ENCODE measurements around the gene GLB1L2. TPM values are rescaled to one million over a fixed set of nuclear protein-coding genes. Genes with fewer than 3 reads are reported as not detected.

GLB1L2 gene
- total RNA-seq, 2 experiments from 2014 or later: 3.9 to 4.2 TPM

DNA sequence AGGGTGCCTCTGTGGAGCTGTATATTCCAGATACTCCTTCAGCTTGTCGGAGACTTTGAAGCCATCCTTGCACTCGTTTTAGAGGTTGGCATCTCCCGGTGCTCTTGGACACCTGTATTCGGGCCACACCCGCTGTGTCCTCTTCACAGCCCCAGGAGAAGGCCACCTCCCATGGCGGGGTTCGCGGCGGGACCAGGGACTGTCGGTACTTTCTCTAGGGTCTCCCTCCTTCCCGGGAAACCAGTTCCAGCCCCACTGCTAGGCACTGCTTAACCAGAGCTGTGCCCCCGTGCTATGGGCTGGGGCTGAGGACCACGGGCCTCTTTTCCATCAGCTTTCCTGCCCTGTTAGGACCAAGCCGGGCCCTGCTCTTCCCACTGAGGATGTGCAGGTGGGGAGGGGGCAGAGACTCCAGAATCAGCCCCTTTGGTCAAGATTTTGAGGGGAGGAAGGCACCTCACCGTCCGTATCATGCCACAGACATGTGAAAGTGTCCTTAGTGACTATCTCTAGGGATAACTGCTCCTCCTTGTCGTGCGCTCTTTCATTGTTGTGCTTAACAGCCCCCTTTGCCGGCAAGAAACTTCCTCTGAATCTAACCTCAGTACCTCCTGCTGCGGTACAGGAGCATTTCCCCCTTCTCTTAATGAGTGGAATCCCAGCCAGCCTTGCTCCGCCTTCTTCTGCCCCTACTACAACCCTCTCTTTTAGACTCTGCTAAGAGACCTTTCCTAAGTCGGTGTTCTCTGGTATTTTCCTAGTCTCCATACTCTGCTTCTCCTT lies 81.4 kb downstream of the GLB1L2 start:
- intact Hi-C loops (cut with DNase I, micrococcal nuclease): no loop called here
- peak overlapping the region; percentile 43 for H3K4me3 Mint-ChIP-seq
- no peaks in the 10 kb centered on the region for H3K9me3 Mint-ChIP-seq (ENCODE audit: low read depth)
- H3K27ac Mint-ChIP-seq: no peak overlapping the region
- ChIA-PET CTCF (no interaction called here), POLR2A (interaction anchor here (0.6 kb wide), 1 partner anchor 266 kb away, joined by 3 read pairs; no protein-coding TSS in a partner anchor)
- ATAC-seq (peak; percentile 33), DNase-seq (no peak)
- H3K27me3 Mint-ChIP-seq: peaks cover 46% of the 10 kb centered on the region
- peaks cover 4% of the 10 kb centered on the region for H3K4me1 Mint-ChIP-seq
- no peaks in the 10 kb centered on the region for H3K36me3 Mint-ChIP-seq (ENCODE audit: low read depth)

DNA sequence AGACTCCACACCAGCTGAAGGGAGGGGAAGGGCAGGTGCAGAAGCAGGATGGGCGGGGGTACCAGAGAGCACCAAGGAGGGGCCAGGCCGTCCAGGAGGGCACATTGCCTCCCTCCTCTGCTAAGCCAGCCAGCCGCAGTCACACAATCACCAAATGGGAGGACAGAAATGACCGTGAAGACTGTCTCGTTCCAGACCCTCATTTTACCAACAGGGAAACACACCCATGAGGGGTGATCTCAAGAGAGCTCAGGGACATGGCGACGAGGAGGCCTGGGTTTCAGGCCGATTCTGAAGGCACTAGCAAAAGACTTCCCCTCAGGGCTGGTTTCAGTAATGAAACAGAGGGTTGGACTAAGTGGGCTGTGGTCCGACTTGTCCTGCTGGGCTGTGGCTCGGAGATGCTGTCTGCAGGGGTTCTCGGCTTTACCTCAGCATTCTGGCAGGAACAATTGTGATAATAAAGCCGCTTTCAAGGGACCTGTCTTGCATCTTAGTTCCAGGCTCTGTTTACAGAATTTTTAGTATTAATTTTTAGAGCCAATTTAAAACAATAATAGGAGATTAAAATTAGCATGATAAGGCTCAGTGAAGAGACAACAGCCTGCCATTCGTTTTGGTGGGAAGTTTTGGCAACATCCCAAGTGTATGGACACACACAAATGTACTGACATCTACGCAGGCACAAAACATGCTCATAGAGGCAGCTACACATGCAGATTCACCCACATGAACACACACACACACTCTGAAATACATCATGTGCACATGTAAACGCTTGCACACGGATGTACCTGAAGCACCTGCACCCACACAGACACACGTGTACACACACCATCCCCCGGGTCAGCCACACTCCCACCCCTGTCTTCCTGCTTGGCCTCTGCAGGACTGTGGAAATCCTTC lies 82.3 kb downstream of the GLB1L2 start:
- no peak for ATAC-seq
- ChIA-PET POLR2A (no interaction called here), CTCF (no interaction called here)
- no peaks in the 10 kb centered on the region for H3K9me3 Mint-ChIP-seq (ENCODE audit: low read depth)
- H3K4me3 Mint-ChIP-seq: no peak overlapping the region
- peaks cover 4% of the 10 kb centered on the region for H3K4me1 Mint-ChIP-seq
- H3K27me3 Mint-ChIP-seq: peaks cover 46% of the 10 kb centered on the region
- H3K27ac Mint-ChIP-seq: no peak overlapping the region
- H3K36me3 Mint-ChIP-seq (ENCODE audit: low read depth): no peaks in the 10 kb centered on the region
- DNase-seq: no peak
- intact Hi-C loops (cut with DNase I, micrococcal nuclease): no loop called here

DNA sequence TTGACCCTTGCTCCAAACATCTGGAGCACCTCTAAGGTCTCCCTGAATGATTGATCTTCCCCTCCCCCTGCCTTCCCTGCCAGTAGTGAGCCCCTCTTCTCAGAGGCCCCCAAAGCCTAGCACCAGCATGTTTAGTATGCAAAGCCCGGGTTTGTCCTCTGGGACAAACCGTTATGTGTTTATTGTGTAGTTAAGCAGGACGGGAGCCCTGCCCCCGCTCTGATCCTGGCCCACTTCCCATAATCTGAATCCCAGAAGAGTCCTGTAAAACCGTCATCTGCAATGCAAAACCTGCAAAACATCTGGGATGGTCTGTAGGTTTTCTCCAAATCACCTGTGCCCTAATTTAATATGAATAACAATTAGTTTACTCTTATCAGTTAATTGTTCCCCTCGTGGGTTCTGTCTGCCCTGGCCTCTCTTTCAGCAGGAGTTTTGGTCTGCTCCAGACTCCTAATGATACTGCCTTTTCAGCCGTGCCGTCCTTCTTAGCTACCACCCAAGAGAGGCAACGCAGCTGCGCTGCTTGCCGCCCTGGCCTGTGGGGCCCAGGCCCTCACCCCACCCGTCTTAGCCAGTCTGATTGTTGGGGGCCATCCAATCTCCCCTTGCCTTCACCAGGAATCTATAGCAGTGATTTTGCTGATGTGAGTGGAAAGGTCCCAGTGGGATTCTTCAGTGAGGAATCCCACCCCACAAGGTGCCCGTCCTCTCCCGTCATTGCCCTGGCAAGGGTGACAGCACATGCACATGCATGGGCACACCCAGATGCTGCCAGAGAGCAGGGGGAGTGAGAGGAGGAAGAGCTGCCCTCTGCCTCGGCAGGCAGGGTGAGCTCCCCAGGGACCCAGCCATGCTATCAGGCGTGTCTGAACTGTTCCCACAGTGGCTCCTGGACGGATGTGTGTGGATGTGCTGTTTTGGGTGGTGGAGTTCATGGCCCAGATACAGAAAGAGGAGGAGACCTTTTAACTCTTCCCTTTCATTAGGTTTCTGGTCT lies 83.3 kb downstream of the GLB1L2 start:
- no peaks in the 10 kb centered on the region for H3K36me3 Mint-ChIP-seq (ENCODE audit: low read depth)
- DNase-seq (no peak), ATAC-seq (no peak)
- no peak overlapping the region for H3K27ac Mint-ChIP-seq
- ChIA-PET CTCF (interaction anchor here (1.0 kb wide), 1 partner anchor 60 kb away, joined by 3 read pairs; no protein-coding TSS in a partner anchor), POLR2A (no interaction called here)
- peaks cover 4% of the 10 kb centered on the region for H3K4me1 Mint-ChIP-seq
- no peaks in the 10 kb centered on the region for H3K9me3 Mint-ChIP-seq (ENCODE audit: low read depth)
- H3K4me3 Mint-ChIP-seq: no peak overlapping the region
- intact Hi-C loops (cut with DNase I, micrococcal nuclease): no loop called here
- H3K27me3 Mint-ChIP-seq: peaks cover 40% of the 10 kb centered on the region

DNA sequence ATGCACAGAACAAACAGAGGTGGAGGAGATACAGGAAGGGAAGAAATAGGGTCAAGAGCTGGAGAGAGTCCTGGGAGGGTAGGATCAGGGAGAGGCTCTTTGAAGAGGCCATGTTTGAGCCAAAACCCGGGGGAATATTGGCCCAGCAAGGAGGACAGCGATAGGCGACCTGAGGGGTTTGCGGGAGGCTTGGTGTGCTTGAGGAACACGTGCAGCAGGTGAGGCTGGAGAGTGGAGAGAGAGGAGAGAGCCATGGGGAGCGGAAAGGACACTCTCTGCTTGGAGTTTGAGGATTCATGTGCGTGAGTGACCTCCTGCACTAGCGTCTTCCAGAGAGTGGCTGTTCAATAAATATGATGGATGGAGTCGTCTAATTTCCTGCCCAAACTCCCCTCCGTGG lies 84.9 kb downstream of the GLB1L2 start:
- CTCF ChIA-PET: no interaction called here
- ATAC-seq (no peak), DNase-seq (no peak)
- Mint-ChIP-seq H3K27ac (no peak overlapping the region), H3K4me3 (no peak overlapping the region), H3K9me3 (ENCODE audit: low read depth) (no peaks in the 10 kb centered on the region), H3K27me3 (peaks cover 29% of the 10 kb centered on the region), H3K4me1 (no peaks in the 10 kb centered on the region), H3K36me3 (ENCODE audit: low read depth) (no peaks in the 10 kb centered on the region)
- intact Hi-C loops (cut with DNase I, micrococcal nuclease): no loop called here
- POLR2A ChIA-PET: no interaction called here

DNA sequence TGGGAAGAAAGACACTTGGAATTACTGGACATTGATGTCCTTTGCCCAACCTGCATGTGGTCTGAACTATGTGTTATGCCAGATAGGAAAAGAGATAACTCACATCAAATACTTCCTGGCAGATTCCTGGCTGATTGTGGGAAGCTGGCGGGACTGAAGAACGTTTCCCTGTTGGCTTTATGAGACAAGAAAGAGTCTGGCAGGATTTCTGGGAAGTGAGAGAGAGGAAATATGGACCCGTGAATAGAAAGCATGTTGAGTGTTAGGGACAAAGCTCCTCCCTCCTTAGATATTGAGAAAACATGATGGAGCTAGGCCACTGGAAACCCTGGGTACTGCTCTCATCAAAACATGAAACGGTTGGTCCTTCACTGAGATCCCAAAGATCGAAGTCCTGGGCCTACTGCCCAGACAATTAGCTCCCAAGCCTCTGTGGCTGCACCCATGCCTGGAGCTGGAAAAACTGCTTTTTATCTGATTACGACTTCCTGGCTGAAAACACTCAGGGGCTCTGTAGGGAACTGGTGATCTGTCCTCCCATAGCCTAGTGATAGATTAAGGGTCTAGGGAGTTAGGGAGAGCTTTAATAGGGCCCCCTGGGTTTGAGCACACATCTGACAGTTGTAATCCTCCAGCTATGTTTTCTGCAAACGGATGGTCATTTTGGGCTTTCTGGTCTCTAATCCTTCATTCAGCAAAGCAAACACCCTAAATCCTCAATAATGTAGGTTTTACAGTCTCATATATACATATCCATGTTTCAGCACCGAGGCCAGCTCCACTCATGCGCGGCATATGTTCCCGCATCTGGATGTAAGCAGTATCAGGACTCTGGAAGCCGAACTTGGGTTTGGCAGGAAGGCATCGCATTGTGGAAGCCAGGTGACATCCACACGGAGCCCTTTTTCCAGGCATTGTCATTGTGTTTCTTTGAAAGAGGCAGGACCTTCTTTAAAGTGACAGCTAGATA lies 86.4 kb downstream of the GLB1L2 start:
- Mint-ChIP-seq H3K9me3 (ENCODE audit: low read depth) (no peaks in the 10 kb centered on the region), H3K36me3 (ENCODE audit: low read depth) (no peaks in the 10 kb centered on the region), H3K4me1 (no peaks in the 10 kb centered on the region), H3K27ac (no peak overlapping the region), H3K27me3 (peaks cover 27% of the 10 kb centered on the region), H3K4me3 (no peak overlapping the region)
- no peak for ATAC-seq
- intact Hi-C loops (cut with DNase I, micrococcal nuclease): no loop called here
- DNase-seq: no peak
- POLR2A ChIA-PET: interaction anchor here (0.6 kb wide), 1 partner anchor 81 kb away, joined by 4 read pairs; no protein-coding TSS in a partner anchor
- CTCF ChIA-PET: interaction anchor here (0.7 kb wide), 1 partner anchor 33 kb away, joined by 3 read pairs; no protein-coding TSS in a partner anchor

DNA sequence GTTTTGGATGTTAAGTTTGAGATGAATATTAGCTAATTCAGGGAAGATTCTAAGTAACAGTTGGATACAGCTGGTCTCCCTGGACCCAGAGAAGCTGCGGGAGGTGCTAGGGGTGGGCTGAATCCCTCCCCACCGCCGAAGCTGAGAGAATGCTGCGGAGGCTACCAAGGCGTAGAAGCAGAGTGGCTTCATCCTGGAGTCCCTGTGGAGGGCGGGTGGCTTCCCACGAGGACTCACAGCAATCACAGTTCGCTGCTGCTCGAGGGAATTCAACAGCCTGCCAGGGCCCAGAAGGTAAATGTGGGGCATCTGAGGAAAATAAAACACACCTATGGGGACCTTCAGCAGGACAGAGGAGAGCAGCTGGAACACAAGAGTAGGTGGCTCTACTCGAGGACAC lies 91.3 kb downstream of the GLB1L2 start:
- H3K4me1 Mint-ChIP-seq: no peaks in the 10 kb centered on the region
- DNase-seq: no peak
- no peak for ATAC-seq
- H3K4me3 Mint-ChIP-seq: no peak overlapping the region
- no peak overlapping the region for H3K27ac Mint-ChIP-seq
- POLR2A ChIA-PET: no interaction called here
- CTCF ChIA-PET: no interaction called here
- no peaks in the 10 kb centered on the region for H3K36me3 Mint-ChIP-seq (ENCODE audit: low read depth)
- H3K27me3 Mint-ChIP-seq: peaks cover 2% of the 10 kb centered on the region
- intact Hi-C loops (cut with DNase I, micrococcal nuclease): no loop called here
- H3K9me3 Mint-ChIP-seq (ENCODE audit: low read depth): no peaks in the 10 kb centered on the region

DNA sequence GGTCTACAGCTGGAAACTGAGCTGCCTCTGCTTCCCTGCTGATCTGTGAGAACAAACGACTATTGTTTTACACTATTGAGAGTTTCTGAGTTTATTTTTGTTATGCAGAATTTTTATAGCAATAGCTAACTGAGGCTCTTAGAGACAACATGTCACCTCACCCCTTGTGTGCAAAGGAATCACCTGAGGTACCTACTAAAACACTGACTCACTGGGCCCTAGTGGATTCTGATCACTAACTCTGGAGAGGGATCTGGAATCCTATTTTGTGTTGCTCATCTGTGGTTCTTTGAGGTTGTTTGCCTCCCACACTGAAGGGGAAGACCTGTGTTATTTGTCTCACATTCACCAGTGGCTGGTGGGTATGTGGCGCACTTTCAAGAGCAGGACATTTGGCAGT lies 93.6 kb downstream of the GLB1L2 start:
- Mint-ChIP-seq H3K4me3 (no peak overlapping the region), H3K27ac (no peak overlapping the region), H3K27me3 (peaks cover 4% of the 10 kb centered on the region), H3K4me1 (no peaks in the 10 kb centered on the region), H3K36me3 (ENCODE audit: low read depth) (no peaks in the 10 kb centered on the region), H3K9me3 (ENCODE audit: low read depth) (no peaks in the 10 kb centered on the region)
- intact Hi-C loops (cut with DNase I, micrococcal nuclease): no loop called here
- CTCF ChIA-PET: no interaction called here
- DNase-seq: no peak
- ATAC-seq: no peak
- POLR2A ChIA-PET: no interaction called here

Other genes starting within 250 kb of the GLB1L2 start
- 10 to 100 TPM; 78.9 to 92.1 TPM for gene NCAPD3, start 108.0 kb upstream of the GLB1L2 start, total RNA-seq
- gene VPS26B, start 107.3 kb upstream of the GLB1L2 start, total RNA-seq: 10 to 100 TPM; 32.4 to 32.5 TPM
- 10 to 100 TPM; 75.5 to 89.5 TPM for gene THYN1, start 78.6 kb upstream of the GLB1L2 start, total RNA-seq
- 10 to 100 TPM; 12.4 to 16.6 TPM for gene ACAD8, start 78.4 kb upstream of the GLB1L2 start, total RNA-seq
- 10 to 100 TPM; 11.7 to 12.2 TPM for gene GLB1L3, start 55.6 kb upstream of the GLB1L2 start, total RNA-seq
- gene B3GAT1, start 80.3 kb downstream of the GLB1L2 start, total RNA-seq: under 1 TPM; 0.11 to 0.21 TPM